ENCODE results near the gene MSRB3.
A peak's percentile ranks its signal among the peaks of the same experiment; 100 is the strongest.
"Not testable (repeated sequence)": the region's sequence is repeated elsewhere in the genome, so short reads cannot be mapped to it uniquely, and the experiment has no call there.

The MSRB3 gene

GRCh38 chr12:65278576-65279368 lies at the start of gene MSRB3:
MSRB3 (plus strand) TSS chr12:65278683; CDS start chr12:65308580, 29,897 bp downstream.
- peak; percentile 45 for DNase-seq (ENCODE audit: low read depth)

- DNase-seq (ENCODE audit: low read depth) = peak; percentile 51
These were observed 49.0 kb upstream of the MSRB3 start for GRCh38 chr12:65229441-65229840.

GRCh38 chr12:65232476-65233077 lies 45.9 kb upstream of the MSRB3 start:
- no peak for DNase-seq (ENCODE audit: low read depth)

DNA sequence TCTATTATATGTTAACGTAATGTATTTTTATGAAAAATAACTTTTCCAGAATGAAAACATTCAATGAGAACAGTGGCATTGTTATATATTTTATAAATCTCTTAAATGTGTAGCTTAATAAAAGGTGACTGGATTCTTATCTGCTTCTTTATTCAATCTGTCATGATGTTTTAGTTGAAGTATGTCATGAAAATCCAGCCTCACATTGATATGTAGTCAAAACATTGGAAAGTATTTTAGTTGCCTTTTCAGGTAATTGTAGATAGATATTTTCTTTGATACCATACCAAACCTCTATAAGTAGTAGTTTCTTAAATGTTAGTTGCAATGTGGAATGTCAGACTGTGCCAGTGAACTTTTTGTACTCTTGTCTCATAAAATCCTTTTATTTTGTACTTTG lies 41.3 kb upstream of the MSRB3 start:
- no peak for DNase-seq (ENCODE audit: low read depth)

GRCh38 chr12:65238609-65239008 lies 39.9 kb upstream of the MSRB3 start:
- DNase-seq (ENCODE audit: low read depth) = no peak

DNA sequence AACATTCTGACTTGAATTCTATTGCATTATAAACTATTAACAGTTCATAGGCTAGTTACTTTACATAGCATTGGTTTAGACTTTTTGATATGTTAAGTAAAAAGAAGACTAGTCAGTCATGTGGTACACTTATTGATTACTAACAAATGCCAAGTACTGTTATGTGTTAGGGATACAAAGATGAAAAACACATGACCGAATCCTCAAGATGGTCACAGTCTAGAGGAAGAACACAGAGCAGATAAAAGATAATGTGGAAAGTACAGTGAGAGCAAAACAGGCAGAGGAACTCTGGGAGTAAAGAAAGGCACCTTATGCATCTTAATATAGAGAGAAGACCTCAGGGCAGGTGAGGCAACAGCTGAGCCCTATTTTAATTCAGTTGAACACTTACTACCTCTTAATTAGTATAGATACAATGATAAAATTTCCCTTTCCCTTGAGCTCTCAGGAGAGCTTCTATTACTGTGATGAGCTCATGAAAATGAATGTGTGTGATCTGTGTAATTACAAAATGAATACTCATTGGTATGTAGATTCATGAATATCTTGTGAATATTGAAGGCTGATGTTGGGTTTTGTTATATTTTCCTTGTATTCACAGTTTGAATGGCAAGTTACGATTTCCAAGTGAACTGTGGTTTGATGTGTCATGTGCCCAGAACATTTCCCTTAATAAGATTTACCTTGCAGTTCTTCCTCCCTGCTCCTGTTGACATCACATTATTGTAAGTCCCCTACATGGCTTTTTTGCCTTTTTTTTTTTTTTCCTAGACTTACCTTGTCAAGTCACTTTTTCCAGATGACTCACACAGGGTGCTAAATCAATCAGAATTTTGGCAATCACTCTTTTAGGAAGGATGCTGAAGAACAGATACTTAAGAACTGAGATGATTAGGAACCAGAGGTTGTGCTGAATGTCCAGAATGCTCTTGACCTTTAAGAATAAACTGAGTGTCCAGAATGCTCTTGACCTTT lies 29.5 kb upstream of the MSRB3 start:
- no peak for DNase-seq (ENCODE audit: low read depth)

DNA sequence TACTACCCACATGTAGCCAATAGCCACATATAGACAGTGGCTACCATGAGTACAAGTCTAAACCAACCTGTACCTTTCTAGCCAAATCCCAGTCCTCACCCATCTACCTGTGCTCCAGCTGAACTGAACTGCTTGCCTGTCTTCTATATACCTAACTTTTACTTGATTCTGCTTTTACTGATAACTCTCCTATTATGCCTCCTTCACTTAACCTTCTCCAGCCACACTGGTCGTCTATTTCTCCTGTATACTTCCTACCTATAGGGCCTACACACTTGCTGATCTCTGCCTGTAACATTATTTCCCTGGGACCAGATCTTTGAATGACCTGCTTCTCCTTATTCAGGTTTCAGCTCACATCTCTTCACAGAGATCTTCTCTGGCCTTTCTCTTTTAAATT lies 26.0 kb upstream of the MSRB3 start:
- no peak for DNase-seq (ENCODE audit: low read depth)

DNA sequence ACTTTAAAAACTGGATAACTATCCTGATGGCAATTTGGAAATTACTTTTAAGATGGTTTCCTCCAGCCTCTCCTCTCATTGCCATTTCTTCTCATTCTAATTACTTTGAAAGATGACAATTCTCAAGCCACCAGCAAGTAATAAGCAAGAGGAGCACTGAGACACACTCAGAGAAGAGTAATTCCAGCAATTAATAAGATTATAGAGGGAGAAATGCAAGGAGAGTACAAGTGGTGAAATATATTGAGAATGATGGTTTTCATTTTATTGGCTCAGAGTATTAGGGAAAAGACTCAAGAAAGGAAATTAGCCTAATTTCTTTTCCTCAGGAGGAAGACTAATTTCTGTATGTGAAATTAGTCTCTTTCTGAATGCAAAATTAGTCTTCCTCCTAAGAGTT lies 20.5 kb upstream of the MSRB3 start:
- no peak for DNase-seq (ENCODE audit: low read depth)

DNA sequence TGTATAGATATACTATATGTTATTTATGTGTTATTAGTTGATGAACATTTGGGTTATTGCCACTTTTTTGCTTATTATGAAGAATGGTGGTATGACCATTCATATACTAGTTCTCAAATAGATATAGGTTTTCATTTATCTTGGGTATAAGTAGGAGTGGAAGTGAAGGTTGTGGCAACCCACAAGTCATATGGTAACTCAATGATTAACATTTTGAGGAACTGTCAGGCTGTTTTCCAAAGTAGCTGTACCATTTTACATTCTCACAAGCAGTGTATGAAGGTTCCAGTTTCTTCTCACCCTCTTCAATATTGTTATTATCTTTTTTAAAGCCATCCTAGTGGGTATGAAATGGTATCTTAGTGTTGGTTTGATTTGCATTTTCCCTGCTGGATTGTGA lies 19.0 kb upstream of the MSRB3 start:
- DNase-seq (ENCODE audit: low read depth) = no peak

GRCh38 chr12:65263777-65264176 lies 14.7 kb upstream of the MSRB3 start:
- no peak for DNase-seq (ENCODE audit: low read depth)

GRCh38 chr12:65266408-65266807 lies 12.1 kb upstream of the MSRB3 start:
- DNase-seq (ENCODE audit: low read depth) = no peak

DNA sequence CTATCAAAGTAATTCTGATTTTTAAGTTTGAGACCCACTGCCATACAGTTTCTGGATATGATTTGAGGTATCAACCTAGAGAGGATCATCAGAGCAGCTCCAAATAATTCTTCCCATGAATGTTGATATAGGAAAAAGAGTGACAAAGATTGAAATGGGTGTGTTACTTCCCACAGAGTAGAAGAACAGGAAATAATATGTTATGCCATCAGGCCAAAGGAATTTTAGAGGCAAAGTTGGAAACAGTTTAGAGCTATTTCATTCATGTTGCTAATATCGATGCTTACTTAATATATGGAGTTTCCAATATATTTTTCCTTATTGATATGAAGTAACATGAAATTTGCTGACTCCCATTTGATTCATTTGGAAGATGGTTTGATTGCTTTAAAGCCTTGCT lies 8.9 kb upstream of the MSRB3 start:
- peak; percentile 30 for DNase-seq (ENCODE audit: low read depth)

DNA sequence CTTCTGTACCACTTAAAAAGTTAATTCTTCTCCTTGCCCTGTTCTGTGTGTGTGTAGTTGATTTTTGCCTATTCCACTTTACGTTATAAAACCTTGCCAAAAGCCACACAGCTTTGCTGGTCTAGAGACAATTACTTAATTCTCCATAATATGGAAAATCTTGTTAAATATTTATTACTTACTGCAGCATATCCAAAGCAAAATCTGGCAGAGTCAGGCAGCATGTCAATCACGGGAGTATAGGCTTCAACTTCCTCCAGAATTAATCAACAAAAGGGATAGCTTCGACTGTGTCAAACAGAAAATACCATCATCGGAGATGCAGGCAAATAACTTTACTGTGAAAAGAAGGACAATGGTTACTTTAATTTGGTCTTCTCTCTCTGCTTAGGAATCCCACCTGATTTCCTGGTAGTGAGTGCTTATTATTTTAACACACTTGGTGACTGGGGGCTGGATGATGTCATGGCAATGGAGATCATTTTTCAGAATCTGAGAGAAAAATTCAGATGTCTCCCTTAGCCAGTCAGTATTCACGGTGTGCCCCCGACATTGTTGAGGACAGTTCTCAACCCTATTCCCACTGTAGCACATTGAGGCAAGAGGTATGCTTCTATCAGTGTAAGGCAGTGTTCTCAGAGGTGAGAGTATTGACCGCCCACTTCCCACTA lies 3.7 kb upstream of the MSRB3 start:
- no peak for DNase-seq (ENCODE audit: low read depth)

DNA sequence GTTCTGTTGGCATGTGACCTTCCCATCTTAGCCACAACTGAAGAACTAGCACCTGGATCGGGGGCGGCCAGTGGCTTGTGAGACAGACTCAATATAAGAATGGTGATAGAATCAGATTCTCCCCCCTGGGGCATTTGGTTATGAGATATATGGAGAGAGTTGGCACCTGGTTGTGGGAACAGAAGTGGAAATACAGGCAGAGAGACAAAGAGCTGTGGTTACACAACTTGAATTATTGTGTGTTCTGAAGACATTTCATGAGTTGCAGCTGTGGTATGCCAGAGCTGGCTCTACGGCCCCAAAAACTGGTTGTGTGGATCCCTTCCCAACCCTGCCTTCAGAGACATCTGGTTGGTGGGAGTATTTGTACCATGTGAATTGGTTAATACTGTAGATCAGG lies 2.9 kb upstream of the MSRB3 start:
- DNase-seq (ENCODE audit: low read depth) = no peak

- DNase-seq (ENCODE audit: low read depth) = no peak
These were observed 1.5 kb upstream of the MSRB3 start for GRCh38 chr12:65276916-65277530.

DNA sequence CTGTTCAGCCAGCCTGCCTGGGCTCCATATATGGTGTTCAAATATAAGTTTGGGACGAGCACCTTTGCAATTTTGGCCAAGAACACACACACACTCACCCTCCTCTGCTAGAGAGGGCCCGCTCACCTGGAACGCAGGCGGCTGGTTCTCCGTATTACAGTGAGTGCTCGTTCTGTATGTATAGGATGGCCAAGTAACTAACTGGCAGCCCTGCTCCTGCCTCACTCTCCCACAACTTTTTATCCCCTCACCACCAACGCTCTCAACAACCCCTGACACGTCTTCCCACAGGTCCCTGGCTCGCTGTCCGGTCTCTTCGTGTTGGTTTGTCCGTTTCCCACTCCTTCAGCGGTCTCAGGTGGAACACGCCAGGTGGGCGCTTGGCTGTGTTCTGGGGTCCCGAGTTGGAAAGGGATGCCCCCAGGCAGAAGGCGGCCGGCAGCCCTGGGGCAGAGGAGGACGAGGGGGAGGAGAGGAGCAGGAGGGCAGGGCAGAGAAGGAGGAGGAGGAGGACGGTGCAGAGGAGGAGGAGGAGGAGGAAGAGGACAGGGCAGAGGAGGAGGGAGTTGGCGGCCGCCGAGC lies 398 bp upstream of the MSRB3 start:
- DNase-seq (ENCODE audit: low read depth) = no peak

DNA sequence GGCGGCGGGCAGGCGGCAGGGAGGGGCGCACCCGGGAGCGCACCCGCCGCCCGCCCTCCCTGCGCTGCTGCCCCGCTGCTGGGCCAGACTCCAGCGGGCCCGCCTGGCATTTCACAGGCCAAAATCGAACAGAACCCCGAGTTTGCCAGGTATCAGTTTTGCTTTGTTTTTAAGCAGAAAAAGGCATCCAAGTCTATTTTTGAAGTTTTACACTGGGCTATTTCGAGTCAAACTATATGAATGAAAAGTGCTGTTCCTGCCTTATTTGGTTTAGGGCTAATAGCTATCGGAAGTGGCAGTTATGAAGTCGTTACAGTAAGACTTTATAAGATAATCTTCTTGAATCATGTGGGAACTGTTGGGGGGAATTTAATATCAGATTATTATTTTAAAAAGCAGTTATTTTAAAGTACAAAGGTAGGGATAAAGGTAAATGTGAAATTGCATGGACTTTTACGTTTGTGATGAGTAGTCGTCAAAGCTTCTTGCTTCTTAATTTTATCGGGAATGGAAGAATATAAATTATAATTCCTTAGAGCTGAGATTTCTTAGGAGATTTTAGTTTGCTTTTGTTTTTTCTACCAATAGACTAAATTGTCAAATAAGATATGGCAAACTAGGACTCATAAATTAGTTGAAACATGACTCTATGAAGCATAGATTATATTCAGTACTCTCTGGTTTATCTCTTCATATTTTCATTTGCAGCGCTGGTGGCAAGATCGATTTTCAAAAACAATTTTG lies 1.1 kb downstream of the MSRB3 start:
- peak; percentile 26 for DNase-seq (ENCODE audit: low read depth)

GRCh38 chr12:65280306-65280705 lies 1.8 kb downstream of the MSRB3 start:
- no peak for DNase-seq (ENCODE audit: low read depth)

DNA sequence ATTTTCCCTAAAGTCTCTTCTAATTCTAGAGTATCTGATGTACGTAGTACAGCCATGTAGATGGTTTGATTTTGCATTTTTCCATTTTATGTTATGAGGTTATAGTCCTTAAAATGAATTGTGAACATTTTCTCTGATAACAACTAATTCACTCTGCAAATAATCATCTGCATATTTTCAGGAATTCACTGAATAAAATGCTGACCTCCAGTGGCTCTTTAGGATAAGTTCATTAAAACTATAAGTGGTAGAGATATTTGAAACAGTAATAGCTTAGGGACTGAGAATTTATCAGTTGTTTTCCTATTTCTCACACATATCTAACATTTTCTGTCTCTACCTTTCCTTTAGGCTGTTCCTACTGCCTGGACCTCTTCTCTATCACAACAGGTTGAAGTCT lies 4.4 kb downstream of the MSRB3 start:
- no peak for DNase-seq (ENCODE audit: low read depth)

GRCh38 chr12:65285532-65285931 lies 7.0 kb downstream of the MSRB3 start:
- not testable (repeated sequence) for DNase-seq (ENCODE audit: low read depth)
